Liver (tissue), 3 donors: ENCODE results near the gene LIMS1.
"Not testable (repeated sequence)": the region's sequence is repeated elsewhere in the genome, so short reads cannot be mapped to it uniquely, and the experiment has no call there.

Source experiments
- CTCF ChIP-seq: fragments of 150-350 bp; IDR thresholded peaks from 2 replicates; pipeline ENCODE4 v1.5.1; 2017; ENCODE audit warnings: improper control_type of control experiment, low read depth, low read length; ENCODE audit not compliant: missing input control
- EGR1 ChIP-seq, 2 donors: IDR thresholded peaks; 2 replicates each; pipeline ENCODE4 v1.6.1; 2016 to 2018; ENCODE audit warnings: antibody characterized with exemption in 2 of 2, low read depth in 2 of 2
- MAX ChIP-seq: IDR thresholded peaks from 2 replicates; pipeline ENCODE4 v1.6.1; 2016; ENCODE audit warnings: antibody characterized with exemption
- RXRA ChIP-seq, 2 donors: IDR thresholded peaks; 2 replicates each; pipeline ENCODE4 v1.6.1; 2017 to 2018; ENCODE audit warnings: antibody characterized with exemption in 2 of 2, mild to moderate bottlenecking in 1 of 2
- SP1 ChIP-seq: IDR thresholded peaks from 2 replicates; pipeline ENCODE4 v1.6.1; 2018; ENCODE audit warnings: antibody characterized with exemption, mild to moderate bottlenecking
- TAF1 ChIP-seq: conservative IDR thresholded peaks from 2 replicates; pipeline ENCODE4 v1.6.1; 2016; ENCODE audit warnings: antibody characterized with exemption, mild to moderate bottlenecking
- donor health status: healthy.
- donor health status: healthy.

- TF ChIP-seq CTCF; TAF1; EGR1 (IDR thresholded peaks at IDR 0.05; ENCODE audit: low read depth in 2 of 2); MAX; RXRA (IDR thresholded peaks at IDR 0.05); SP1: not testable (repeated sequence)
Measured at GRCh38 chr2:108672200-108672805, 138.0 kb downstream of the LIMS1 start.
